Frontal cortex (tissue), 4 donors: ENCODE results near the gene PRKAG2. TPM values are rescaled to one million over a fixed set of nuclear protein-coding genes. Genes with fewer than 3 reads are reported as not detected.

Experiments used
- DNase-seq, 2 donors: peaks; one replicate each; pipeline ENCODE4 v3.0.0; 2012; ENCODE audit warnings: low spot score in 2 of 2
- FAIRE-seq: peaks from 2 replicates; lab custom pipeline; 2012; peaks lifted over from hg19 to GRCh38; lab: Jason Lieb, UNC
- total RNA-seq: library from RNA; depleted of rRNA; stranded (reverse); fragments of >200 nt; gene quantifications from one replicate; pipeline ENCODE4 v1.2.3, GENCODE V29; 2014
- donor health status: control.
- donor health status: control.
- donor health status: control.

The PRKAG2 gene
- total RNA-seq, 1 donor from 2014 or later, result 29.8 TPM

DNA sequence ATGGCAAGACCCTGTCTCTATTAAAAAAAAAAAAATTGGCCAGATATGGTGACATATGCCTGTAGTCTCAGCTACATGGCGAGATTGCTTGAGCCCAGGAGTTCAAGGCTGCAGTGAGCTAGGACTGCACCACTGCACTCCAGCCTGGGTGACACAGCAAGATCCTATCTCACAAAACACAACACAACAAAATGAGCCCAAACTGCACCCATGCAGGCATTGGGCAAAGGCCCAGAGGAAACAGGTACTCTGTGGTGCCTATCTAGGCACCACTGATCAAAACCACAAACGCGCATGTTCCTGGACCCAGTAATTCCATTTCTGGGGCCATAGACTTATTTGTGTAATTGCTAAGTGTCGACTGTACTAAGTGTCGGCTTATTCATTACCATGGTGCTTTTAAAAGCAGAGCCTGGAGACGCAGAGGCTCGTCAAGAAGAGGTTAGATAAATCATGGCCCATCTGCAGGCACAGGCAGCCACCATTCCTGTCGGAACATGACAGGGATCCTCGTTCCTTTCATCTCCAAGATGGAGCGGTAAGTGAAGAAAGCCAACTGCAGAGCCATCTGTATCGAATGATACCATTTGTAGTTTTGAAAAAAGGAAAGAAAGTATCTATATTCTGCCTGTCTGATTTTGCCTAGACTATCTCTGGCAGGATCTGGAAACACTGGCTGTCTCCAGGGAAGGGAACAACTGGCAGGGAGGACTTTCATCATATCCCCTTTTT lies 196.9 kb downstream of the PRKAG2 start:
- DNase-seq (no peak), FAIRE-seq (no peak)

DNA sequence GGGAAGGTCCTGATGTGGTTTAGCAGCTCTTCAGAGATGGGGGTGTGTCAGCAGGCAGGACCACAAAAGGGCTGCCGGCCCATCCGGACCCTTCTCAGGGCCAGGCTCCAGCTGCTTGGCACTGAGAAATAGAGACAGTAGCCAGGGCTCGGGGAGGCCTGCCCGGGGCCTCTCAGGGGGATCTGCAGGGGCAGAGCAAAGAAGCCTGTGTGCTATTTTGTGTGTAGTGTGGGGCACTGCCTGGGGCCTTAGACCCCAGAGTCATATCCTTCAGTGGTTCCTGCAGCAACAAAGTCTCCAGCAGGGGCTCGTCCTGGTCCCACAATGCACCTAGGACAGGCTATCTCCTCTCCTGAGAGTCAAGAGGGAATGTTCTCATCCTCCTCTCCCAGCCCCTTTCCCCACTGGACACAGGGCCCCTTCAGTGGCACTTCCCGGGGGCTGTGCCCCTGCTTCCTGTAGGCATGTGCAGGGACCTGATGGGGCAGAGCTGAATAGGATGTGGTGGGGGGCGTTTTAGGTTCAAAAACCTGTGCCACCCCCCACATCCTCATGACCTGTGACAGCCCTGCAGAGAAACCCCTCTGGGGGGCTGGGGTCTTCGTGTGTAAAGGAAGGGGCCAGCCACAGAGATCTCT lies 197.7 kb downstream of the PRKAG2 start:
- FAIRE-seq (no peak), DNase-seq (no peak)

DNA sequence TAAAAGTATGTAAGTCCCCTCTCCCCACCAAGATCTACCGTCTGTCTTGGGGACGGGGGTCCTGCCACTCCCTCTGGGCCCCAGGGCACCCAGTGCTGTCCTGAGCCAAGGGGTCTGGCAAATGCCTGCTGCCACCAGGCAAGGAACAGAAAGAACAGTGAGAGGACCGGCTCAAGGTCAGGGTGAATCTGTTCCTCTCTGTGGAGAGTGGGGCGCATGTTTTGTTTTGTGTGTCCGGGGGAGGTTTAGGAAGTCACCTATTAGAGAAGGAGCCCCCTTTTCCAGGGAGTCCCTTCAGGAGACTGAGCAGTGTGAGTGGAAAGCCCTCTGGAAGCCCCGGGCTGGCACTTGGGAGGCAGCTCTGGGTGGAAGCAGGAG lies 198.7 kb downstream of the PRKAG2 start:
- FAIRE-seq, result no peak
- no peak for DNase-seq

DNA sequence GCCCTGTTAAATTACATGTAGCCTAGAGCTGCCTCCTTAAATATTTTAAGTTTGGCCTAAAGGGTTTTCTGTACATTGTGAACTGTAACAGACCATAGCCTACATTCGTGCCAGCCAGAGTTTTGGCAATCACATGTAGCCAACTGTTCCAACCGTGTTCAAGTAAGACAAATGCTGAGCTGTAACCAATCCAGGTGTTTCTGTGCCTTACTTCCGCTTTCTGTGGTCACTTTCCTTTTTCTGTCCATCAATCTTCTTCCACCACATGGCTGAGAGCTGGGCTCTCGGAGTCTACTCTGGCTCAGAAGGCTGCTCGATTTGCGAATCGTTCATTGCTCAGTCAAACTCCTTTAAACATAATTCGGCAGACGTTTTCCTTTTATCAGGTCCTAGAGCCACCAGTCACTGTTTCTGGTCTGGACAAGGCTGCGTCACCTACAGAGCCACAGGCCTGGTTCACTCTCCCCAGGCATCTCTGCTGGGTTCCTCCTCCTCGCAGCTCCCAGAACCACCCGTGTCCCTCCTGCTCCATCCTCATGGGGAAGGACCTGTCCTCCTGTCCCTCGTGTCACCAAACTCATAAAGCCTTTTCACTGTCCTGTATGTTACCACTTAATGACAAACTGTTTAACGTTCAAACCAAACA lies 199.2 kb downstream of the PRKAG2 start:
- FAIRE-seq (no peak), DNase-seq (no peak)

DNA sequence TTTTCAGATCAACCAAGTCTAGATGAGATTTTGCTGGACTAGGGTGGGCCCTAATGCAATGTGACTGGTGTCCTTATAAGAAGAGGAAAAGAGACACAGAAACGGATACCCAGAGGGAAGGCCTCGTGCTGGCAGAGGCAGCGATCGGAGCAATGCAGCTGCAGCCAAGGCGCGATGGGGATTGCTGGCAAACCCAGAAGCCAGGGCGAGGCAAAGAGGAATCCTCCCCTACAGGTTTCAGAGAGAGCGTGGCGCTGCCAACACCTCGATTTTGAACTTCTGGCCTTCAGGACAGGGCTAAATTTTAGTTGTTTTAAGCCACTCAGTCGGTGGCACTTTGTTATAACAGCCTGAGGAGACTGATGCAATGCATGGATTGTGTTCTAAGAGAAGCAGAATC lies 200.2 kb downstream of the PRKAG2 start:
- FAIRE-seq (no peak), DNase-seq (no peak)

DNA sequence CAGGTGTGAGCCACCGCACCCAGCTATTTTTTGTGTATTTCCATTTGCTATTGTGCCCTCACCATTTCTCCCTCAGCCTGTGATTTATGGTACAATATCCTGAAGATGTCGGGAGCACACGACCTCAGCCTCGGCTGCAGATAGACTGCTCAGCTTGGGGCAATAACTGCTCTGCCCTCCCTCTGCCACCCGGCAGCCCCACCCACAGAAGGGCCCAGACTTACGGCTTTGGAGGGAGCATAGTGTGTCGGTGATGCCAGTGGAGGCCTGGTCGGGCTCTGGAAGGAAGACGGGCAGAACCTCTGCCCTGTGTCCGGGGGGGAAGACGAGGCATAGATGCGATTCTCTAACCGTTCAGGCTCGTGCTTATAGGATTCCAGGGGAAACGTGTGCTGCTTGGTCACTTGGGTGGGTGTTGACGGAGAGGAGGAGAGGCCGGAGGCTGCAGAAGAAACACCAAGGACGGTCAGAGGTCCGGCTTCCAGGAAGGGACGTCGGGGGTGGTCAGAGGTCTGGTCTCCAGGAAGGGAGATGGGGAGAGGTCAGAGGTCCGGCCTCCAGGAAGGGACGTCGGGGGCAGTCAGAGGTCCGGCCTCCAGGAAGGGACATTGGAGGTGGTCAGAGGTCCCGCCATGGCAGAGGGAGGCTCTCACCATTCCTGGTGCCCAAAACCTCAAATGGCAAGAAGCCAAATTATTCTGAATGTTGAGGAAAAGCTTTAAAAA lies 201.6 kb downstream of the PRKAG2 start:
- DNase-seq, result no peak
- no peak for FAIRE-seq

DNA sequence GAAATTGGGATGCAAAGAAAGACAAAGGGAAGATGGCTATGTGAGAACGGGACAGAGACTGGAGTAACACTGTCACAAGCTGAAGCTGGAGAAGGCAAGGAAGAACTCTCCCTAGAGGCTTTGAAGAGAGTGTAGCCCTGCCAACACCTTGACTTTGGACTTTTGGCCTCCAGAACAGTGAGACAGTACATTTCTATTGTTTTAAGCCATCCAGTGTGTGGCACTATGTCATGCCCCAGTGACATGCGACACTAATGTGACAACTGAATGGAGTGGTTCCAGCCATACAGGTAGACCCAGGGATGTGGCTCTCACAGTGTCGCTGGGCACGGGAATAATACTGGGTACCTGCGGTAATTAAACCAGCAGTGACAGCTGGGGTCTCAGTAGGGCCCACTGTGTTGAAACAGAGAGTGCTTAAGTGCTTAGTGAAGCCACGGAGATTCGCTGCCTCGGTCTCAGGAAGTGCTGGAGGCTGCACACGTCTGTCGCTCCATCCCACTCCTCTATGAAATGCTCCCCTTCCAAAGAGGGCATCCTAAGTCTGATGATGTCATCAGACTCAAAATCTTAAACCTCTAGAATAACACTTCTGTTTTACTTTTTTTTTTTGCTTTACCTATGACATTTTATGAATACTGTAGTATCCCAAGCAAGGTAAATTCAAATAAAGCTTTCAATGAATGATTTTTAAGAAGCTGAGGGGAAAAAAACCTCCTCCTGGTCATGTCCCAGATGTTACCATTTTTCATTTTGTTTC lies 202.6 kb downstream of the PRKAG2 start:
- FAIRE-seq, result no peak
- no peak for DNase-seq

DNA sequence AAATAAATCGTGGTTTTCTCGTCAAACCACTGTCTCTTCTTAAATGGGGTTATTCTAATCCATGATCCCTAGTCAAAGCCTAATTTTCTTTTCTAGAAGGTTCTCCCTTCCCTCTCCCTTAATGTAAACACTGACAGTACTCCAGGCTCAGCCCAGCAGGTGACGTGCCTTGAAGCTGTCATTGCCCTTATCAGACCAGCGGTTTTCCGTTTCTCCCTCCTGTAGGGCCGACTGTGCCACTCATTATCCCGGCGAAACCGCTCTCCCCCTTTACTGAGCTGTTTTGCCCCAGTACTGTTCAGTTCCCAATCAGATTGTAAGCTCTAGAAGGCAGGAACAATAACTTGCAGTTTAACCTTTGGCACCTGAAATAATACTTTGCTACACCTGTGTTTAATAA lies 203.7 kb downstream of the PRKAG2 start:
- DNase-seq, result no peak
- no peak for FAIRE-seq

DNA sequence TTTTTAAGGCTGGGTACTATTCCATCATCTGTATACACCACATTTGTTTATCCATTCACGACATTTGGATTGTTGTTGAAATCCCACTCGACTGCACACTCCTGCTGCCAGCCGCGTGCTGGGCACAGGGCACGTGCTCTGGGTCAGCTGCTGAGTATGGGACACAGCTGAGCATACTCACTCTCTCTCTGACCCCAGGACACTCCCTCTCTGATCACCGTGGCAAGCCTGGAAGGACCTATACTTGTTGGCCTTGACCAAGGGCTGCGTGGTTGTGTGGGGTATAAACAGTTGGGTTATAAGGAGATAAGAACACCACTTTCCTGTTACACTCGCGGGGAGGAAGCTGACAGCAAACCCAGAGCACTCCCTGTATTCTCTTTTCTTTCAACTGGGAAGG lies 204.2 kb downstream of the PRKAG2 start:
- FAIRE-seq, result no peak
- no peak for DNase-seq

DNA sequence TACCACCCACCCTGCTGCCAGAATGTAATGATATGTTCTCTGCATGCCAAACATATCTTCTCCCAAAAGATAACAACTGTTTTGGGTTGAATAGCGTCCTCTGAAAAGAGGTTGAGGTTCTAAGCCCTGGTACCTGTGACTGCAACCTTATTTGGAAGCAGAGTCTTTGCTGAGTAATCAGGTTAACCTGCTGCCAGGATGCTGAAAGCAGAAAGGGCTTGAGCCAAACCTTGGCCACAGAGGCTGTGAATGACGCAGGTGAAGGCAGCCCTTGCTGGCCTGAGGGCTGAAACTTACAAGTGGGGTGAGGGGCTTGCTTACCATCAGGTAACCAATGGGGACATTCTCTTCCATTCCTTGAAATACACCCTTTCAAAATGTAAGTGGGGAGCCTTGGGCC lies 205.4 kb downstream of the PRKAG2 start:
- DNase-seq, result no peak
- FAIRE-seq, result no peak

DNA sequence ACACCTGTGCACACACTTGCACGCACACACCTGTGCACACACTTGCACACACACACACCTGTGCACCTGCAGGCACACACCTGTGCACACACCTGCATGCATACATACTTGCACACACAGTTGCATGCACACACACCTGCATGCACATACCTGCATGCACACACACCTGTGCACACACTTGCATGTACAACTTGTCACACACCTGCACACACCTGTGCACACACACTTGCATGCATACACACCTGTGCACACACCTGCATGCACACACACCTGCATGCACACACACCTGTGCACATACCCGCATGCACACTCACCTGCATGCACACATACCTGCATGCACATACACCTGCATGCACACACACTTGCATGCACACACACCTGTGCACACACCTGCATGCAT lies 207.2 kb downstream of the PRKAG2 start:
- DNase-seq (no peak), FAIRE-seq (no peak)

DNA sequence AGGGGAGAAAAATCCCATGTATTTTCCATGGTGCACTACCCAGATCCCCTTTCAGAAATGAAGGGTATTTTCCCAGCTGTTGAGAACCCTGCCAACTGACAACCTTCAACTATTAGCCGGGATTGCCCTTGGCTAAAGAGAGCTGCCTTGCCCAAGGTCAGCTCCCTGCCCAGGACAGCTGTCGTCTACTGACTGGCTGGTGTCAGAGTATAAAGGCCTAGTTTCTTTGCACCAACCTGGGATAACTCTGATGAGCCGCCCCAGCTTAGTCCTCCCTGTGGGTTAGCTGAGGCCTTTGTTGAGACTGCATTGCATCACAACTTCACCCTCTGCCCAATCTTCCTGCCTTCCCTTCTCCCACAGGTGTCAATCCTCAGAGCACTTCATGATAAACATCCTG lies 210.0 kb downstream of the PRKAG2 start:
- no peak for FAIRE-seq
- no peak for DNase-seq

DNA sequence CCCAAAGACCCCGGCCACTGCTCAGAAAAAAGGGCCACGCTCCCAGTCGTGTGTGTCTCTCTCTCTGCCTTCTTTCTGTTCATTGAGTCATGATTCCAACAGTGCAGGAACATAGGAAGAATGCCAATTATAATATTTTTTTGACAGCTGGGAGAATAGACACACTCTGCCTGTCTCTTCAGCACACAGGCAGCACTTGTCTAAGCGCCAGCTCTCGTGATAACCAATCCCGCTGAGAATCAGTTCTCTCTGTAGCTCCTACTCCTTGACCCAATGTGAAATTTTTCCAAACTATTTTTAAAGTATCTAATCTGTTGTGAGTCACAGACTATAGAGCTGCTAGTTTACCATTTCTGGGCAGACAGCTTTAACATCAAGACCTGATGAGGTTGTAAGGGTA lies 211.5 kb downstream of the PRKAG2 start:
- DNase-seq (no peak), FAIRE-seq (no peak)

DNA sequence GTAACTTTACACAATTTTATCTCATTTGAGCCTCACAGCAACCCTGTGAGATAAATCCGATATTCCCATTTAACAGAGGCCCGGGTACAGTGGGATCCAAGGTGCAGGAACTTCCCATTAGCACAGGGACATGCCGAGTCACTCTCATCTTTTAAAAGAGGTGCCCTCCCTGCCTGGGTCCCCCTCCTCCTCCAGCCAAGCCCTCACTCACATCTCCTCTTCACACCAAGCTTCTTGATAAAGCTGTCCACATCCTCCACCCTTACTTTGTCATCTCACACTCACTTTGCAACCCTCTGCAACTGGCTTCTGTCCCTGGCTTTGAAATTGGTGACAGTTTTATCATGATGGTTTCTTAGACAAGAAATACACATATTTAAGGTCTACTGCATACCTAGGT lies 212.6 kb downstream of the PRKAG2 start:
- FAIRE-seq, result no peak
- no peak for DNase-seq

DNA sequence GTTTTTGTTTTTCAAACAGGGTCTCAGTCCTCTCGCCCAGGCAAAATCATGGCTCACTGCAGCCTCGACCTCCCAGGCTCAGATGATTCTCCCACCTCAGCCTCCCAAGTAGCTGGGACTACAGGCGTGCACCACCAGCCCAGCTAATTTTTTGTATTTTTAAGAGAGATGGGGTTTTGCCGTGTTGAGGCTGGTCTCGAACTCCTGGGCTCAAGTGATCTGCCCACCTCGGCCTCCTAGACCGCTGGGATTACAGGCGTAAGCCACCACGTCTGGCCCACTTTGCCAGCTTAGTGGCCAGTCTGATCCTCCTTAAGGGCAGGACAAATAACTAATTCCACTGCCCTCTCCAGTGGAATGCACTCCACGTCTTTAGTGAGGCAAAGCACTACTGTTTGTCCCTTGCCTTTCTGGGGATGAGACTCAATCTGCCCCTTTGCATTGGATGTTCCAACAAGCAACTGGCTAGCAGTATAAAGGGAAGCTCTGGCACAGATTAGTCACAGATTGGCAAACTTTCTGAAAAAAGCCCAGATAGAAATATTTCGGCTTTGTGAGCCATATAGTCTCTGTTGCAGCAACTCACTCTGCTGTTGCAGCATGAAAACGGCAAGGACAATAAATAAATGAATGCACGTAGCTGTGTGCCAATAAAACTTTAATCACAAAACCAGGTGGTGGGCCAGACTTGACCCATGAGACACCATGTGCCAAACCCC lies 213.4 kb downstream of the PRKAG2 start:
- FAIRE-seq (no peak), DNase-seq (no peak)

DNA sequence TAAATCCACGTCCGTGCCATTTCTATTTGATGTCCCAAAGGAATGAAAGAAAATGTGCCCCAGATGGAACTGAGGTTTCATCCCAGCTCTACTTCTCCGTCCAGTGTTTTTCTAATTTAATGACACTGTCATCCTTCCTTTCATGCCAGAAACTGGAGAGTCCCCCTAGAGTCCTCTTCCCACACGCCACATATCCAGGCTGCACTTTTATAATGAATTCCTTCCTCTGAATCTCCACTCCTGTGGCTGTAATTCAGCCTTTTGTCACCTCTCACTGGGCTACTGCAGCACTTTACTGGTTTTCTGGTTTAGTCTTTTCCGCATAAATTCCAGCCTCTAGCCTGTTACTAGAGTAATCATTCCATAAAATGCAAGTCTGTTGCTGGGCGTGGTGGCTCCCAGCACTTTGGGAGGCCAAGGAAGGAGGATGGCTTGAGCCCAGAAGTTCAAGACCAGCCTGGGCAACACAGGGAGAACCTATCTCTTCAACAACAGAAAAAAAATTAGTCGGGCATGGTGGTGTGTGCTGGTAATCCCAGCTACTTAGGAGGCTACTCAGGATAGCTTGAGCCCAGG lies 214.6 kb downstream of the PRKAG2 start:
- no peak for FAIRE-seq
- no peak for DNase-seq

DNA sequence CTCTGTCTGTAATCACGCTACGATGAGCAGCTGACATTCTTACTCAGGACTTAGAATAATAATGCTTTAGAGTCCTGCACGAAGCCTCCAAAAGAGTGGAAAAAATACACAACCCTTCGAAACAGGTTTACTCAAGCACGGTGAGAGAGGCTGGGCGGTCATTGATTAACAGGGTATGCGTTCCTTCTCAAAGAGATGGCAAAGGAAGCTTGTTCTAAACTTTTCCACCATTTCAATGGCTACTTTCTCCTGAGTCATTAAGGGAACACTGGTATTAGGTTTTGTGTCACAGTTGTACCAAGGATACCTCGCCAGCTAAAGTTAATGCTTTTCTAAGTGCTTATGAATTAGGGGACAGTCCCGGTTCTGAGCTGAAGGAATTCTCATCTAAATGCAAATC lies 215.3 kb downstream of the PRKAG2 start:
- FAIRE-seq (no peak), DNase-seq (no peak)

DNA sequence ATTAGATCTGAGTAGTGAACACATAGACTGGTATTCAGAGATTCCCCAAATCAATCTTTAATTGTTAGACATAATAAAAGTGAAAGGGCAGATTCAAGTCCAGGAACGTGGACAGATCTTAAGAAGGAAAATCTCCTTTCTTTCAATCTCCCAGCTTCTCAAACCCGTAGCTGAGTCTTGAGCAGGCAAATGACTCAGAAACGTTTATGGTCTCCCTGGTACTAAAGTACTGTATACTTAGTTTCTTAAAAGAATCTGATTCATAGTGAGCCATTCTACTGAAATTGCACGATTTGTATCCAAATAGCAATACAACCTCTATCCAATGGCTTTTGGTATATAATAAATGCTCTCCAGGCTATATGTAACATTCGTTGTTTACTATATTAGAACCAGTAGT lies 216.8 kb downstream of the PRKAG2 start:
- DNase-seq, result no peak
- no peak for FAIRE-seq

DNA sequence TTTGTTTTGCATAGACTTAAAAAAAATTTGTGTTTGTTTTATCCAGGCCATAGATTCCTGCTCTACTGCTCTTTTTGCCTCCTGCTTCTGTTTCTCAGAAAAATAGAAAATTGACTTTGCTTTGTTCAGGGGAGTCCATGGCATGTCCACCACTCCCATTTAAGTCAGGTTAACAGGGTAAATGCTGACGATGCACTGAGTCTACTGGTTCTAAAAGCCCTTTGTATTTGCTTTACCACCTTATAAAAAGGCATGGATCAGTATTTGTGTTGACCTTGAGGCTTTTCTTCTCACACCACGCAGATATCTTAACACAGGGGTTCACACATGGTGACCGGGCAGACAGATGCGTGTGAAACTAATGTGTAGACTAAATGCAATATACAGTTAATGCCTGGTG lies 217.7 kb downstream of the PRKAG2 start:
- DNase-seq (no peak), FAIRE-seq (no peak)
